HG02973 (cell line): ENCODE data around the gene NUDCD2.
A peak's percentile ranks its signal among the peaks of the same experiment; 100 is the strongest.
"Not testable (repeated sequence)": the region's sequence is repeated elsewhere in the genome, so short reads cannot be mapped to it uniquely, and the experiment has no call there.

Experiments used
- ATAC-seq: cut with Tn5 transposase; IDR thresholded peaks from one replicate; pipeline ENCODE4 v1.9.1; 2021; ENCODE audit warnings: moderate library complexity; ENCODE audit not compliant: unreplicated experiment

Gene NUDCD2

GRCh38 chr5:163434401-163434866, 25.5 kb downstream of the NUDCD2 start:
- no peak for ATAC-seq

GRCh38 chr5:163433271-163433670, 26.6 kb downstream of the NUDCD2 start:
- no peak for ATAC-seq

GRCh38 chr5:163432544-163432943, 27.4 kb downstream of the NUDCD2 start:
- no peak for ATAC-seq

- ATAC-seq: not testable (repeated sequence)
These were observed 33.8 kb downstream of the NUDCD2 start for GRCh38 chr5:163426128-163426527.

DNA sequence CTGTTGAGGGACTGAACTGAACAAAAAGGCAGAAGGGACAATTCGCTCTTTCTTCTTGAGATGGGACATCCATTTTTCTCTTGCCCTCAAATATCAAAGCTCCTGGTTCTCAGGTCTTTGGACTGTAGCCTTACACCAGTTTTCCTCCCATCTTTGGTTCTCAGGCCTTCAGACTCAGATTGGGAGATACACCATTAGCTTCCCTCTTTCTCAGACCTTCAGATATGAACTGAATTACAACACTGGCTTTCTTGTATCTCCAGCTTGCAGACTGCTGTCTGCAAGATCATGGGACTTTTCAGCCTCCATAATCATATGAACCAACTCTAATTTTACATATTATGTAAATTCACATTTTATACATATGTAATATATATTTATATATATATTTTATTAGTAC, 35.1 kb downstream of the NUDCD2 start:
- no peak for ATAC-seq

DNA sequence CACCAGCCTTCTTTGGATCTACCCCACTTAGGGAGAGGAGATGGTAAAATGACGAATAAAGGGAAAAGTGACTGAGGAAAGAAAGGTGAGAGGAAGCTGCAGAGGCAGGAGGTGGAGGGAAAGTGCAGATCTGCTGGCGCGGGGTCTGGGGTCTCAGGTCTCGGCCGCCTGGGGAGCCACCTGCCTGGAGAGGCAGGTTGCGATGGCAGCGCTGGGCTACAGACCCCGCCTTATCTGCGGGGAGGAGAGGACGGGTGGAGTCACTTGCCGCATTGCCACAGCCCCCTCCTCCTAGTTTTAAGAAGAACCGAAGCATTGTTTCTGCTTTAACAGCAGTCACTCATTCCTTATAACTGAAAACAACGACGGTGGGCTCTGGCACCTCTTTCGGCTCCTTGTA, 44.2 kb downstream of the NUDCD2 start:
- ATAC-seq: not testable (repeated sequence)

DNA sequence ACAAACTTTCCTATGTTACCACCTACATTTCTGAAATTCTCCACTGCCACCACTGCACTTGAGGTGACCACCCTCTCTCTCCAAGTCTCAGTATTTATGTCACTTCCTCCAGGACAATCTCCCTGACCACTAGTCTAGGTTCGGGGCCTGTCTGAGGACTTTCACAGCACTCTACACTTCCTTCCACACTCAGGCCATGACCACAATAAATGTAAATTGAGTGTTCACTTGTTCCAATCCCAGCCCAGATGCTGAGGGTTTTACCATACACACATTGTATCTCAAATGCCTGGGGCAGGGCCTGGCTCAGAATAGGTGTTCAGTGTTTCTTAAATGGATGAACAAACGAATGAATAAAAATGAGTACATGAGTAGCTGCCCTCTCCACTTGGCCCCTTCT, 49.4 kb downstream of the NUDCD2 start:
- ATAC-seq: no peak

GRCh38 chr5:163409384-163409783, 50.5 kb downstream of the NUDCD2 start:
- no peak for ATAC-seq

DNA sequence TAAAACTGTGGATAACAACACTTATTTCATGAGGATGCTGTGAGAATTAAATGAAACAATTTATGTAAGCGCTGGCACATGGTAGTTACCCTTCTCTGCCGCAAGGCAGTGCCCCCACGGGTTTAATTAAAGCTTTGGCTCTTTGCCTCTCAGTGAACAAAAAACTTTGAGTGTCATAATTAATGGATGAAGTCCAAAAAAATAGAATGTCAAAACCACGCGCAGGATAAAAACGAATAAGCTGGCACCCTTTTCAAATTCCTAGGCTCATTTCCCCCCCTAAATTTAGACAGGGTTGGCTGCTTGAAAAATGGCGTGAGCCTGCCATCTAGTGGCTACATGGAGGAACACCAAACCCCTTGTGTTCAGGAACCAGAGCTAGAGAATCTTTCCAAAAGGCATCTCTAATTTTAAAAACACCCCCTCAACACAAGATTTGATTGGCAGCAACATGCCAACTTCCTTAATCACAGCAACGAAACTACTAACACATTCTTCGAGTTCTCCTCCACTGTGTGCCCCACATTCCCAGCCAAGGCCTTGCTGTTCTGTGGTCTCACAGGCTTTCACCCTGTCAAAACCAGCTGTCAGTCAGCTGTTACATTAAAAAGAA, 51.5 kb downstream of the NUDCD2 start:
- ATAC-seq: peak; percentile 71

- peak; percentile 90 for ATAC-seq
These were observed 52.8 kb downstream of the NUDCD2 start for GRCh38 chr5:163407034-163407655.

GRCh38 chr5:163404364-163405173, 55.3 kb downstream of the NUDCD2 start:
- ATAC-seq: no peak

DNA sequence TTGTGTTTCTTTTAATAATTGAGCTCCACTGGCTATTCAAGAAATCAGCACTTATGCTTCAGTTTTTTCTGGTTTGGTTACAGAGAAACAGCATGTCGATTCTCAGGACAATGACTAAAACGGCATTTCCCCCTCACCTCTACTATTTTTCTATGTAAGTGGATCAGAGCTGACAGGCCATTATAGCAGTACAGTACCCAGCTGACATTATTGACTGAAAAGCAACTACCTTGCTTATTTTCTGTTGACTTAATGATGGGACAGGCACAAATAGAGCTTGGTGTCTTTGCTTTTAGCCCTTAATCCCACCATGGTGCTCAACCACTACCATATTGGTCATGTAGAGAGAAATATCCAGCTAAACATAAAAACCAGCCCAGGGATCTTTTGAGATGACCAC, 57.9 kb downstream of the NUDCD2 start:
- no peak for ATAC-seq

DNA sequence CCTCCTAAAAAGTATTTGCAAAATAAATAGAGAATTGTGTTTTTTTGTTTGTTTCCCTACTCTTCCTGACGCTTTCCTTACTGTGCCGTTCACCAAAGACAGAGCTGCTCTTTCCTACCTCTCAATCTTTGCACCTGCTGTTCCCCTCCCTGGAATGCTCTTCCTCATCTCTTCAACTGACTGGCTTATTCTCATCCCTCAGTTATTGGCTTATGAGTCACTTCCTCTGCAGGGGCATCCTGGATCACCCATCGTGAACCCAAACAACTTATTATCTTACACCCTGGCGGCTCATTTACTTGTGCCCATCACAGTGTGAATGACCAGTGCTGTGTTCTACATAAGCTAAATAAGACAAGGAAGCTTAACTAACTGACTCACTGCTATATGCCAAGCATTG, 58.6 kb downstream of the NUDCD2 start:
- no peak for ATAC-seq

DNA sequence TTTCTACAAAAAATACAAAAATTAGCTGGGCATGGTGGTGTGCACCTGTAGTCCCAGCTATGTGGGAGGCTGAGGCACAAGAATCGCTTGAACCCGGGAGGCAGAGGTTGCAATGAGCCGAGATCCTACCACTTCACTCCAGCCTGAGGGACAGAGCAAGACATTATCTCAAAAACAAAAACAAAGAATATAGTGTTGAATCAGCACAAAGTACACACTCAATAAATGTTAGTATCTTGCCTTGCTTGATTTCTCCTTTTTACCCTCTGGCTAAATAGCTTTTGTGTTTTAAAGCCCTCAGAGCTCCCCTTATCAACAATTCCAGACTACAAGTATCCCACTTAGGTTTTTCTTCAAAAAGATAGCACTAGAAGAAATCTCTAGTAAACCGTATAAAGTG, 60.0 kb downstream of the NUDCD2 start:
- no peak for ATAC-seq

DNA sequence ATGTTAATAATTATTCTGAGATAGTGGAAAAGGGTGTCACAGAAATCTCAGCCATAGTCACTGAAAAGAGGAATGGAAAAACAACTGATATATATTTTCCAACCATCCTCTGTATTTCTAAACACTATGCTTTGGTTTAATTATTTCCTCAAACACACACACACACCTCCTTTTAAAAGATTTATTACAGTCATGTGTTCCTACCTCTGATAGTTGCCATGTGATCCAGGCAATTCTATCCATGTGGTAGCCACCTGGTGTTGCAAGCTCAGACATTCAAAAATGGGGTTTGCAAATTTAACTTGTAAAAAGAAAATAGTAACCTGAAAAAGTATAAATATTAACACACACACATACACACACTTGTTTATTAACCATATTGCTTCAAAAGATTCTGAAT, 62.5 kb downstream of the NUDCD2 start:
- ATAC-seq: no peak

DNA sequence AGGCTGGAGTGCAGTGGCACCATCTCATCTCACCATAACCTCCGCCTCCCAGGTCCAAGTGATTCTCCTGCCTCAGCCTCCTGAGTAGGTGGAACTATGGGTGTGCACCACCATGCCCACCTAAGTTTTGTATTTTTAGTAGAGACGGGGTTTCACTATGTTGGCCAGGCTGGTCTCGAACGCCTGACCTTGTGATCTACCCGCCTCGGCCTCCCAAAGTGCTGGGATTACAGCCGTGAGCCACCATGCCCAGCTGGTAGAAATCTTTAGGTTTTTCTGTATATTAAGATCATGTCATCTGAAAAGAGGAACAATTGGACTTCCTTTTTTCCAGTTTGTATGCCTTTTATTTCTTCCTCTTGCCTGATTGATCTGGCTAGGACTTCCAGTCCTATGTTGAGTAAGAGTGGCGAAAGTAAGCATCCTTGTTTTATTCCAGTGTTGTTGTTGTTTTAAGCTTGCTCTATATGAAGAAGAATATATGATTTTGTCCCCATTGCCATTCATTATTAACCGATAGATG, 63.0 kb downstream of the NUDCD2 start:
- ATAC-seq: not testable (repeated sequence)
